NCI-H510A (cell line): ENCODE data around the gene INSM1.
"Not testable (repeated sequence)": the region's sequence is repeated elsewhere in the genome, so short reads cannot be mapped to it uniquely, and the experiment has no call there.

Experiments
- DNase-seq: peaks from one replicate; lab custom pipeline; 2025; lab: John Stamatoyannopoulos, UW

The INSM1 gene

GRCh38 chr20:20367575-20368417 is at the start of gene INSM1:
Gene INSM1 (plus strand): TSS chr20:20368104. CDS start chr20:20368268, 164 bp downstream.
- DNase-seq, result peak; percentile 98

GRCh38 chr20:20318365-20319161 is 49.3 kb upstream of the INSM1 start:
- DNase-seq, result peak; percentile 12

GRCh38 chr20:20321134-20321533 is 46.8 kb upstream of the INSM1 start:
- DNase-seq, result no peak

GRCh38 chr20:20321917-20322316 is 46.0 kb upstream of the INSM1 start:
- no peak for DNase-seq

- no peak for DNase-seq
Measured at GRCh38 chr20:20322912-20323311, 45.0 kb upstream of the INSM1 start.

GRCh38 chr20:20327746-20328145 is 40.2 kb upstream of the INSM1 start:
- no peak for DNase-seq

GRCh38 chr20:20329564-20329963 is 38.3 kb upstream of the INSM1 start:
- DNase-seq, result no peak

- no peak for DNase-seq
Measured at GRCh38 chr20:20331156-20331555, 36.7 kb upstream of the INSM1 start.

- no peak for DNase-seq
Measured at GRCh38 chr20:20331817-20332216, 36.1 kb upstream of the INSM1 start.

GRCh38 chr20:20333866-20334265 is 34.0 kb upstream of the INSM1 start:
- DNase-seq, result no peak

- no peak for DNase-seq
Measured at GRCh38 chr20:20334489-20334888, 33.4 kb upstream of the INSM1 start.

GRCh38 chr20:20338133-20338730 is 29.7 kb upstream of the INSM1 start:
- no peak for DNase-seq

GRCh38 chr20:20340443-20340842 is 27.5 kb upstream of the INSM1 start:
- DNase-seq, result no peak

- DNase-seq, result no peak
Measured at GRCh38 chr20:20341371-20341770, 26.5 kb upstream of the INSM1 start.

- no peak for DNase-seq
Measured at GRCh38 chr20:20342066-20342465, 25.8 kb upstream of the INSM1 start.

GRCh38 chr20:20343932-20344331 is 24.0 kb upstream of the INSM1 start:
- DNase-seq, result no peak

- DNase-seq, result no peak
Measured at GRCh38 chr20:20344476-20344875, 23.4 kb upstream of the INSM1 start.

- DNase-seq, result no peak
Measured at GRCh38 chr20:20353576-20353975, 14.3 kb upstream of the INSM1 start.

- not testable (repeated sequence) for DNase-seq
Measured at GRCh38 chr20:20355503-20355902, 12.4 kb upstream of the INSM1 start.

GRCh38 chr20:20358801-20359200 is 9.1 kb upstream of the INSM1 start:
- DNase-seq, result peak; percentile 78

- DNase-seq, result no peak
Measured at GRCh38 chr20:20359628-20360027, 8.3 kb upstream of the INSM1 start.

GRCh38 chr20:20360464-20360863 is 7.4 kb upstream of the INSM1 start:
- DNase-seq, result peak; percentile 50
